GM10847 (cell line): ENCODE measurements around the gene ZNF341.

Source experiments
- POLR2A ChIP-seq: IDR thresholded peaks from 2 replicates; pipeline ENCODE4 v1.6.1; 2011; ENCODE audit not compliant: insufficient read length; ENCODE audit errors: extremely low read depth

The ZNF341 gene

GRCh38 chr20:33791959-33792597 is 60.3 kb downstream of the ZNF341 start:
- no peak for TF ChIP-seq POLR2A

- no peak for TF ChIP-seq POLR2A
Measured at GRCh38 chr20:33793011-33793931, 61.5 kb downstream of the ZNF341 start.

GRCh38 chr20:33796263-33796906 is 64.6 kb downstream of the ZNF341 start:
- TF ChIP-seq POLR2A: no peak

GRCh38 chr20:33796907-33797544 is 65.2 kb downstream of the ZNF341 start:
- no peak for TF ChIP-seq POLR2A

- TF ChIP-seq POLR2A: no peak
Measured at GRCh38 chr20:33798444-33798843, 66.6 kb downstream of the ZNF341 start.

GRCh38 chr20:33803921-33804337 is 72.1 kb downstream of the ZNF341 start:
- TF ChIP-seq POLR2A: no peak

- no peak for TF ChIP-seq POLR2A
Measured at GRCh38 chr20:33808388-33808787, 76.6 kb downstream of the ZNF341 start.

GRCh38 chr20:33810259-33810658 is 78.5 kb downstream of the ZNF341 start:
- no peak for TF ChIP-seq POLR2A

- peak; percentile 41 for TF ChIP-seq POLR2A
Measured at GRCh38 chr20:33810885-33811775, 79.3 kb downstream of the ZNF341 start, which contains the start of gene CHMP4B. CHMP4B (plus strand) TSS chr20:33811348; CDS start chr20:33811469, 121 bp downstream.

- TF ChIP-seq POLR2A: no peak
Measured at GRCh38 chr20:33811776-33812151, 80.0 kb downstream of the ZNF341 start.

- TF ChIP-seq POLR2A: no peak
Measured at GRCh38 chr20:33812152-33812849, 80.5 kb downstream of the ZNF341 start.

GRCh38 chr20:33812908-33813462 is 81.2 kb downstream of the ZNF341 start:
- no peak for TF ChIP-seq POLR2A

- no peak for TF ChIP-seq POLR2A
Measured at GRCh38 chr20:33814238-33814712, 82.5 kb downstream of the ZNF341 start.
